MM.1S (cell line): ENCODE measurements around the gene FBXW11.

Experiments
- DNase-seq: peaks from one replicate; pipeline ENCODE4 v3.0.0-alpha.2; 2015
- H2AFZ ChIP-seq: fragments of 300-600 bp; sonication (generic); 2 replicates; pipeline ENCODE4 v1.6.0; 2016; ENCODE audit warnings: antibody characterized with exemption, low read length
- H3F3A ChIP-seq: fragments of 300-600 bp; sonication (generic); 2 replicates; pipeline ENCODE4 v1.6.1; 2016; ENCODE audit warnings: mild to moderate bottlenecking, antibody characterized with exemption, low read length, moderate library complexity, mixed read lengths; ENCODE audit not compliant: insufficient read depth
- H3K27ac ChIP-seq: fragments of 300-600 bp; sonication (generic); 2 replicates; pipeline ENCODE4 v1.5.1; 2016; ENCODE audit warnings: mild to moderate bottlenecking, low read length
- H3K27me3 ChIP-seq: fragments of 300-600 bp; sonication (generic); replicated peaks from 2 replicates; pipeline ENCODE4 v1.6.0; 2016; ENCODE audit warnings: low read length; ENCODE audit not compliant: insufficient read depth
- H3K36me3 ChIP-seq: fragments of 300-600 bp; sonication (generic); replicated peaks from 2 replicates; pipeline ENCODE4 v1.6.1; 2016; ENCODE audit warnings: mild to moderate bottlenecking, low read length, mixed read lengths; ENCODE audit not compliant: insufficient read depth
- H3K4me1 ChIP-seq: fragments of 300-600 bp; sonication (generic); 2 replicates; pipeline ENCODE4 v1.6.1; 2016; ENCODE audit warnings: low read length, mixed read lengths
- H3K4me2 ChIP-seq: fragments of 300-600 bp; sonication (generic); 2 replicates; pipeline ENCODE4 v1.6.0; 2016; ENCODE audit warnings: low read depth, low read length
- H3K4me3 ChIP-seq: fragments of 300-600 bp; sonication (generic); 2 replicates; pipeline ENCODE4 v1.5.1; 2016; ENCODE audit warnings: low read length, mixed read lengths
- H3K79me2 ChIP-seq: fragments of 300-600 bp; sonication (generic); 2 replicates; pipeline ENCODE4 v1.6.1; 2016; ENCODE audit warnings: mixed run types, low read length, mixed read lengths
- H3K9ac ChIP-seq: fragments of 300-600 bp; sonication (generic); 2 replicates; pipeline ENCODE4 v1.6.1; 2016; ENCODE audit warnings: low read length, mixed read lengths
- H3K9me2 ChIP-seq: fragments of 300-600 bp; sonication (generic); replicated peaks from 2 replicates; pipeline ENCODE4 v1.6.1; 2016; ENCODE audit warnings: mild to moderate bottlenecking, low read length, mixed read lengths; ENCODE audit not compliant: insufficient read depth
- H3K9me3 ChIP-seq: fragments of 300-600 bp; sonication (generic); replicated peaks from 2 replicates; pipeline ENCODE4 v1.6.1; 2016; ENCODE audit warnings: mild to moderate bottlenecking, low read length, mixed read lengths; ENCODE audit not compliant: insufficient read depth
- H4K20me1 ChIP-seq: fragments of 300-600 bp; sonication (generic); 2 replicates; pipeline ENCODE4 v1.6.1; 2016; ENCODE audit warnings: mild to moderate bottlenecking, low read length, moderate library complexity, mixed read lengths; ENCODE audit not compliant: insufficient read depth
- CTCF ChIP-seq: fragments of 300-600 bp; sonication (generic); IDR thresholded peaks from 2 replicates; pipeline ENCODE4 v1.5.1; 2016; ENCODE audit warnings: antibody characterized with exemption, low read length, mixed read lengths
- EZH2 ChIP-seq: fragments of 300-600 bp; sonication (generic); optimal IDR thresholded peaks from 2 replicates; pipeline ENCODE3; 2017; ENCODE audit warnings: low read depth, mild to moderate bottlenecking, antibody characterized with exemption, low read length, mixed read lengths
- EZH2phosphoT487 ChIP-seq: fragments of 300-600 bp; sonication (generic); IDR thresholded peaks from 2 replicates; pipeline ENCODE4 v1.6.1; 2018; ENCODE audit warnings: antibody characterized with exemption, low read length

The FBXW11 gene

GRCh38 chr5:172004824-172005237, 1.6 kb downstream of the FBXW11 start:
- H3K9me3 ChIP-seq, result no peaks in the 10 kb centered on the region
- H3F3A ChIP-seq, result peaks cover 13% of the 10 kb centered on the region
- H2AFZ ChIP-seq, result no peak overlapping the region
- TF ChIP-seq CTCF (no peak), EZH2 (no peak), EZH2phosphoT487 (no peak)
- H3K4me1 ChIP-seq, result peaks cover 16% of the 10 kb centered on the region
- H3K27ac ChIP-seq, result peak overlapping the region; percentile 80; the same call in 1 of the 2 replicates
- H3K4me2 ChIP-seq, result peak overlapping the region; percentile 97
- peak; percentile 24 for DNase-seq
- H3K9ac ChIP-seq, result peak overlapping the region; percentile 88
- H3K4me3 ChIP-seq, result peak overlapping the region; percentile 98
- H4K20me1 ChIP-seq, result peaks cover 22% of the 10 kb centered on the region
- no peaks in the 10 kb centered on the region for H3K9me2 ChIP-seq
- H3K79me2 ChIP-seq, result peaks cover 75% of the 10 kb centered on the region
- H3K36me3 ChIP-seq, result no peaks in the 10 kb centered on the region
- H3K27me3 ChIP-seq, result no peaks in the 10 kb centered on the region

GRCh38 chr5:172003746-172004145, 2.7 kb downstream of the FBXW11 start:
- Histone ChIP-seq H3K9ac (no peak overlapping the region), H4K20me1 (peaks cover 22% of the 10 kb centered on the region), H3K9me3 (no peaks in the 10 kb centered on the region), H3K4me2 (peak overlapping the region; percentile 97; the same call in 1 of the 2 replicates), H2AFZ (no peak overlapping the region), H3K27me3 (no peaks in the 10 kb centered on the region), H3K4me3 (no peak overlapping the region), H3K36me3 (no peaks in the 10 kb centered on the region), H3K79me2 (peaks cover 85% of the 10 kb centered on the region), H3K9me2 (no peaks in the 10 kb centered on the region), H3K4me1 (peaks cover 16% of the 10 kb centered on the region), H3K27ac (no peak overlapping the region), H3F3A (peaks cover 13% of the 10 kb centered on the region)
- no peak for DNase-seq
- TF ChIP-seq EZH2phosphoT487 (no peak), EZH2 (no peak), CTCF (no peak)

GRCh38 chr5:172002840-172003512, 3.5 kb downstream of the FBXW11 start:
- Histone ChIP-seq H3K4me1 (peaks cover 16% of the 10 kb centered on the region), H3K4me3 (no peak overlapping the region), H3K9ac (no peak overlapping the region)

More at GRCh38 chr5:172002840-172003512, 3.5 kb downstream of the FBXW11 start:
- Histone ChIP-seq H3K27ac (no peak overlapping the region), H3K4me2 (no peak overlapping the region), H2AFZ (no peak overlapping the region), H3K36me3 (no peaks in the 10 kb centered on the region), H3K27me3 (no peaks in the 10 kb centered on the region), H3K79me2 (peaks cover 92% of the 10 kb centered on the region), H4K20me1 (peaks cover 23% of the 10 kb centered on the region), H3F3A (peaks cover 13% of the 10 kb centered on the region), H3K9me3 (no peaks in the 10 kb centered on the region), H3K9me2 (no peaks in the 10 kb centered on the region)
- TF ChIP-seq CTCF (no peak), EZH2phosphoT487 (no peak), EZH2 (no peak)
- no peak for DNase-seq
